GM18517 (cell line): Measurements from ENCODE around the gene LTBP1.

ENCODE experiments used
- ATAC-seq: cut with Tn5 transposase; IDR thresholded peaks from one replicate; pipeline ENCODE4 v1.9.1; 2021; ENCODE audit warnings: mild to moderate bottlenecking, moderate library complexity; ENCODE audit not compliant: unreplicated experiment

Gene LTBP1

DNA sequence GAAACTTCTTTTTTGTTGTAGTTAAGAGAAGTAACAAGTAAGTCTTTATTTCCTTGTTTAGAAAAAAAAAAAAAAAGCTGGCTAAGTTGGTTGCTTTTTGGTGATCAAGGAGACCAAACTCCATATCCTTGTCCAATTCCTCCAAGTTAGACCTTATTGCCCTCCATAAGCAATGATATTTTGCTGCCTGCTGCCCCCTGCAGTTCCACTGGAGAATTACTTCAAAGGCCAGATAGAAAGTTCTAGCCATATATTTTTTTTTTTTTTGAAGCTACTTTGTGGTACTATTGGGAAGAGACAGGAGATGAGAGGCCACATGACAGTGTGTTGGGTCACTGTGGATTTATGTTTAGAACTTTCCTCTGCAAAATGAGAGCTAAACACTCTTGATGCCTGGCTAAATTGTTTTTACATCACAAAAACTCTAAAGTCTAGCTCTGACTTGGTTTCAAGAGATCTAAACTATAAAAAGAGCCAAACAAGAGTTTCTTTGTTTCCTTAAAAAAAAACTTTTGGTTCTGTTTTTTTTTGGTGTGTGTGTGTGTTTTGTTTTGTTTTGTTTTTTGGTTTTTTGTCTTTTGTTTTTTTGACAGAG lies 449.0 kb downstream of the LTBP1 start:
- no peak for ATAC-seq

DNA sequence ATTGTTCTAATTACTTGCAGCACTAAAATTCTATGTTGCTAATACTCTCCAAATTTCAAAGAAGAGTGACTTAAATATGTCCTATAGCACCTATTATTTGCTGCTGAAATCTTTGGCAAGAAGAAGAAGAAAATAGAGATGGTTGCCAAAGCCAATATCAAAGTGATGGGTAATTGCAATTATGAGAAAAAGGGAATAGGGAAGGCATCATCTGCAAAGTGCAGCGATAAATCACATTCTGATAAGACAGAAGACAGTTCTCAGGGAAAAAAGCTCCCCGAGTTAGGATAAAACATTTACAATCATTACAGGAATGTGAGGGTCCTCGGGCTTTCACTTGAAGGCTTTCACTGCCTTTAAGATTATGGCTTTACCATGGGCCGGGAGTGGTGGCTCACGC lies 457.6 kb downstream of the LTBP1 start:
- ATAC-seq, result no peak

DNA sequence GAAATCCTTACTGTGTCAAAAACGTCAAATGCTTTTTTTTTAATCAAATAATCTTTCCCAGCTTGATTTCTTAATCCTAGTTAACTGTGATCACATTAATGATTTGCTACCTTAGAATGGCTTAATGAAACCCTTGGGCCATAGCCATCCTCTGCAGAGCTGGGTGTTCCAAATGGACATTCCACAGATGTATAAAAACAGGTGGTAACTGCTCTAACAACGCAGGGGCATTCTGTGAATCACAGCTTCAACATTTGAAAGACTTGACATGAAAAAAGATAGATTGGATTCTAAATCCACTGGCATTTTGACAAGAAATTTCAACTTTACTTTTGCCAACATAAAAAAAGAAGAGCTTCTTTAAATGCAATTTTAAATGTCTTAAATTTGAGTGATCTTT lies 459.9 kb downstream of the LTBP1 start:
- no peak for ATAC-seq

DNA sequence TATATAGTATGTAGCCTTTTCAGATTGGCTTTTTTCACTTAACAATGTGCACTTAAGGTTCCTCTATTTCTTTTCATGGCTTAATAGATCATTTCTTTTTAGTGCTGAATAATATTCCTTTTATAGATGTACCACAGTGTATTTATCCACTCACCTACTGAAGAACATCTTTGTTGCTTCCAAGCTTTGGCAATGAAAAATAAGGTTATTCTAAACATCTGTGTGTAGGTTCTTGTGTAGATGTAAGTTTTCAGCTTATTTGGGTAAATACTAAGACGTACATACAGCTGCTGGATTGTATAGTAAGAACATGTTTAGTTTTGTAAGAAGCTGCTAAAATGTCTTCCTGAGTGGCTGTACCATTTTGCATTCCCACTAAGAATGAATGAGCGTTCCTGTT lies 461.4 kb downstream of the LTBP1 start:
- ATAC-seq, result no peak

DNA sequence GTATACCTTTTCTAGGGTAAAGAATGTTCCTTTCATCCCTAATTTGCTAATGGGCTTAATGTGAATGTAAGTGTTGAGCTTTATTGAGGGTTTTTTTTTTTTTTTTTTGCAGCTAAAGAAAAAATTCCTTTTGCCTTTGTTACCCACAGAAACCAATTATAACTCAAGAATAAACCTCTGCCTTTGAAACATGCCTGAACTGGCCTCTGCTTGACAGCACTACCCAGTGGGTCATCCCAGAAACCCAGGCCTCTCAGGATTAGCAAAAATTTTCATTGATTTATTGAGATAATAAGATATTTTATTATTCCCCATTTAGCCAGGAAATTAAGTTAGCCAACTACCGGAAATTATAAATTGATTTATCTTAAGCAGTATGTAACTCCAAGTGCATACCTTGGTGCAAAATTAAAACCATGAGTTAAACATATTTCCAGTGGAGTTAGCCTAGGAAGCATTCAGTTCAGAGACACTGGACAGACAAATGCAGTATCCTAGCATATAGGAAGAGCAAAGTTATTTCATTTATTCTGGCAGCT lies 462.7 kb downstream of the LTBP1 start:
- no peak for ATAC-seq

DNA sequence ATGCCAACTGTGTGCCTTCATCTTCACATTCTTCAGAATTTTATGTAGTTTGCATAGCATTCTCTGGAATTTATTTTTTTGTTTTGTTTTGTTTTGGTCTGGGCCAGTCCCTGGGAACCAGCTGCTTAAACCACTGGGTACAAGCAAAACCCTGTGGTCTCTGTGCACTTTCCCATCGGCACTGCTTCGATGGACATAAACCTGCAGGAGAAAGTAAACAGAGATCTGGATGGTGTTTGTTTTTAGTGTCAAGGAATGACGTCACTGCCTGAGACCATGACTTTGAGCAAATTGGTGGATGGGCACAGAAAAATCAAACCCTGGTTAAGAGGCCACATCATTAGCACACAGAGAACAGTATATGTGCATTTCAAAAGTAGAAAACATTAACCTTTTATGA lies 465.0 kb downstream of the LTBP1 start:
- ATAC-seq, result no peak

DNA sequence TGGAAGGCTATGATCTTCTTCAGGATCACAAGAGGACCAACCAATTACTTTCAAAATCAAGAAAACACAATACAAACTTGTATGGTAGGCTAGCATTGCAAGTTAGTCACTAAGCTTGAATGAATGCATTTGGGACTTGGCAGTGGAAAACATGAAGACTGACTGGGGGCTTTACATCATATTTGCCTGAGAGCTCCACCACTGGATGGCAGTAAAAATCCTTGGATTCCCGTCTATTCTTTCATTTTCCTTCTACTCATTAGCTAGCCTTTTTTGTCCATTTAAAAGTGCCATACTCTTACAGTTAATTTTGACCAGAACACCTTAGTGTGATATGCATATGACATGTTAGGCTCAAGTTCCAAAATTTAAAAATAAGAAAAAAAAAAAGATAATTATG lies 466.2 kb downstream of the LTBP1 start:
- no peak for ATAC-seq

GRCh38 chr2:33419581-33420200 lies 472.9 kb downstream of the LTBP1 start:
- ATAC-seq, result no peak

- ATAC-seq, result no peak
Observed at GRCh38 chr2:33420726-33421125, 474.0 kb downstream of the LTBP1 start.

- ATAC-seq, result no peak
Observed at GRCh38 chr2:33421820-33422219, 475.1 kb downstream of the LTBP1 start.

DNA sequence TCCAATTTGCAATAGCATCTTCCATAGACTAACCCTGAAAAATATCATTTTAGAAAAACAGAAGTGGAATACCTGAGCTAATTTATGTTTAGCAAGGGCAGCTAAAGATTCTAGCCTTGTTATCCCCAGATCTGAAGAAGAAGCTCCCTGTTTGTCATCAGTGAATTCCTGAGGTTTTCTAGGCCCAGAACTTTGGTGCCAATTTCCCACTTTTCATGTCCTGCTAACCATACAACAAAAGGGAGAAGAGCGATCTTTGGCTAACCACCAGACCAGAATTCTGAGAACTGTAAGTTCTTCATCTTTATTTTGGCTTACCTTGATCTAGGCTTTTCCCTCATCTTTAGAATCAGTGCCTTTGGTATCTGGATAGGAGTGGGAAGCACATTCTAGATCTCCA lies 478.4 kb downstream of the LTBP1 start:
- ATAC-seq, result no peak

- ATAC-seq, result no peak
Observed at GRCh38 chr2:33425586-33426031, 478.9 kb downstream of the LTBP1 start.

DNA sequence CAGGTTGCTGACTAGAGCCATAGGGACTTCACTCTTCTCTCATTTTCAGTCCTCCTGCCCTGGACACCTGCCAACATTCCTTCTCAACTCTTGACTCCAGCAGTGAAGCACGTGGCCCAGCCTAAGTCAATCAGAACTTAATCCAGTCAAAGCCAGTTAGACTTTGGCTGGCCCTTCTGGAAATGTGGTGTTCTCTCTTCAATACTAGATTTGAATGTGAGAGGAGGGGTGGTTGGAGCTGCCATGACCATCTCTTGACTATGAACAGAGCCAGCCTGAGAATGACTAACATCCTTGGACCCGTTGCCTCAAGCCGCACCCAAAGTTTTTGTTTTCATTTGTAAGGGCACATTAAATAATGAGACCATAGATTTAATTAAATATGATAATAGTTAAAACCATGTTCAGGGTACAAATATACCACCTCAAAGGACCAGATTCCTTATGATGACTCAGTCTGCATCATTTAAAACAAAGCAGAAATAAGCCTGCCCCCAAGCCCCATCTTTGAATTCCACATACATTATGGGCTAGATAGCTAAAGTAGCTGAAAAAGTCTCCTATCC lies 480.0 kb downstream of the LTBP1 start:
- no peak for ATAC-seq

GRCh38 chr2:33430077-33430476 lies 483.3 kb downstream of the LTBP1 start:
- no peak for ATAC-seq

GRCh38 chr2:33430856-33431255 lies 484.1 kb downstream of the LTBP1 start:
- no peak for ATAC-seq

GRCh38 chr2:33432871-33433270 lies 486.1 kb downstream of the LTBP1 start:
- ATAC-seq, result no peak

DNA sequence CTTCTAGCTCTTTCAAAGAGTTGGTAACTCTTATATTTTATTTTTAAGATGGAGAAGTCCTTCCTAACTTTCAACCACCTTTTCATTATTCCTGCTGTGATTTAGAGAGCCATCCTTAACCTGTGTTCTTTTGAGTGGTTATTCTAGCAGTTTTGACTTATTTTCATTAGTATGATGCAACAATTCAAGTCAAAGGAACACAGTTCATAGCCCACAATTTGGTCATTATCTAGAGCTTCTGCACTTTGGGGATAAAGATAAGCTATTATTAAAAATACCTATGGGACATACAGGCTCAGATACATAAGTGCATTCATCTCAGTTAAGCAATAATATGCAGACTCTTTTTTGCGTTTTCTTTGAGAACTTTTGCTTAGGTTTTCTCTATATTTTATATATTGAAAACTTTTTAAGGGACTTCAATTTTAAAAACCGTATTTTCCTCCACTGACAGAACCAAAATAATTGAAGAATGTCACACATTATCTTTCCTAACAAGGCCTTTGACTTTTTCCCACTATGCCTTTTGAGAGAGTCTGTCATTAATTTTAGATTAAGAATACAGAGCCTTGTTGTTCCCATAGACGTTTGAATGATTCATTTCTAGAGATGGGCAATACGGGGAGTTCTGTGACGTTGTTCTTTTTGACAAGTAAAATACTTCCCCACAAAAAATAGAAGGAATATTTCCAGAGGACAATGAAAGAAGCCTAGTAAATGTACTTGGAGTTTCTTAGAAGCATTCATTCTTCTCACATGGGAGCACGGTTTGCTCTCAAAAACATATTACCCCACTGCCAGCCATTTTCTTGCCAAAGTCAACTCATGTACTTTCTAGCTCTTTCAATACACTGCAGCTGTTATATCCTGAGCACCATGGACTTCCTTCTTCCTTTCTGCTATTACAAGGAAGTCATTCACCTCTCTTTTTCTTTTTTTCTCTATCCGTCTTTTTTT lies 486.8 kb downstream of the LTBP1 start:
- ATAC-seq, result no peak

GRCh38 chr2:33435518-33435917 lies 488.8 kb downstream of the LTBP1 start:
- no peak for ATAC-seq

DNA sequence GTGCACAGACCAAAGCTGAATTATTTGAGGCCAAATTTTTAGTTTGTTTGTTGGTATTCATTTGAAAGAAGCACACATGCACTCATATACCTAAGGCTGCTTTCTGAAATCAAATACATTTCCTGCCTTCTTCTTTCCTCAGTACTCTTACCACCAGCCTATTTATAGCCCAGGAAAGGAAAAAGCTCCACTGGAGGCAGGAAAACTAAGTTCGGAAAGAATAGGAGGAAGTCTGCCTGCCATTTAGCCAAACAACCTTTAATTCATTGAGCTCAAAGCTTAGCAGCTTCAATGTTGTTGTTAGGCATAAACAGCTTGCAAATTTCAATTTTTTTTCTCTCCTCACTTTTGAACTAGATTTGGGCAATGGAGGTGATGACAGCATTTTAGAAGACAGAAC lies 489.3 kb downstream of the LTBP1 start:
- no peak for ATAC-seq

DNA sequence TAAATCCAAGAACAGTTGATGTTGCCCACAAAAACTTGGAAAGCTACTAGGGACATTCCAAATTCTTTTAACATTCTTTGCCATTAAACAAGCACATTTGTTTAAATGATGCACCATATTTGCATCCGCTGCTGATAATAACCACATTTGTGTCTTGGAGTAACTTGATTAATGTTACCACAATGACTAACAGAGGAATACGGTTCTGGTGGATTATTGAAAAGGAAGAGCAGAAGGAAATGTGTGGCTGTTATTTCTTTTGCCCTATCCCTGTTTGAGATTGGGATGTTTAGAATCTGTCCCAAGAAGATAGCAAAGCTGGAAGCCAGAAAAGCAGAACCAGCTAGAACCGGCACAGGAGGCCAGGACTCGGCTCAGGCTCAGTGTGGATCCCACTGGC lies 490.5 kb downstream of the LTBP1 start:
- no peak for ATAC-seq

DNA sequence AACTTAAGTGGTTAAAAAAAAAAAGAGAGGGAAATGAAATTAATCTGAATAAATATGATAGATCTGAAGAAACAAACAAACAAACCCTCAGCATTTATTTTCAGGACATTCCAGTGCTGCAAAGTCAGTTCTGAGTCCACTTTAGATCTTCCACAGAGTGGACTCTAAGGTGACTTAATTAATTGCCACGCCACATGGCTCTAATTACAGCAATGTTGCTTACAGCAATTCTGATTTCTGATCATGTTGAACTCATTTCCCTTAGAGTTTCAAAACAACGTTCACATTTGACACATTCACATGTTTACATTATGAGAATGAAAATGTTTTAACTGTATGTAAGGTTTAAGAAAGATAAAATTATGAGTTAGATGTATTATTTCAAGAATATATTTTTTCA lies 491.1 kb downstream of the LTBP1 start:
- no peak for ATAC-seq
